Measurements from ENCODE around the gene PWP1.

PWP1 gene
- total RNA-seq = 29.3 to 74.3 (median 50.2) reads per million in 18 experiments

DNA sequence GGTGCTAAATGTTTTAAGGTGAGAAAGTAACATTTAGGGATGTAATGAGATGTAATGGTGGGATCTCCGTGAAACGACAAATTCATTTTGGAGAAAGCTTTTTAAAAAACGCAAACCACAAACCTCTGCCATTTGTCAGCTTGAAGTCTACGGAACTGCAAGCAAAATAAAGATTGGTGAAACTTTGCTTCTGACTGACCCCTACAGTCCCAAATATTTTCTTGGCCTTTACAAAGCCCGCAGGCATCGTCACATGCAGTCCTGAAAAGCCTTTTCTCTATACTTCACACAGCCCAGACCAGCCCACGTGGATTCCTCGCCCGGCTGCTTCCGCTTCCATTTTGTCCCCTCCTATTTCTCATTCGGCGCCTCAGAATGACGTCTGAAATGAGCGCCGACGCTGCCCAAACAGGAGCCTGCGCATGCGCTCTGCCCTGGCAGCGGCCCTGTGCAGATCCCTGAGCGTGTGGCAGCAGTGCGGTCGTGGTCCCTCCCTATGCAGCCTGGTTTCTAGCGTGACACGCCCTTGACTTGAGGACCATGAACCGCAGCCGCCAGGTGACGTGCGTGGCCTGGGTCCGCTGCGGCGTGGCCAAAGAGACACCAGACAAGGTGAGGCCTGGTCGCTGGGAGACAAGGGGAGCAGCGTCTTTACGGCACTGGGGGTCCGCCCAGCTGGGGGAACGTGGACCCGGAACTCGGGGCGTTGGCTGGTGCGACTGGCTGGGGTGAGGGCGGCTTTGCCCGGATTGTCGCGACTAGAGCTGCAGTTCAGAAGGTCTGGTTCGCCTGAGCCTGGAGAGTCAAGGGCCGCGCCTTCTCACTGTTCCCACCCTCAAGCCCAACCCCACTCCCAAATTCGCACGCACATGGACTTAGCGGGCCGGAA, at the start of gene PWP1:
Gene PWP1, plus strand, starts transcription at position 440 of the 889 bp plus-strand sequence. Its CDS starts 101 bp downstream, at position 541.
- peak; percentile 98 for DNase-seq

DNA sequence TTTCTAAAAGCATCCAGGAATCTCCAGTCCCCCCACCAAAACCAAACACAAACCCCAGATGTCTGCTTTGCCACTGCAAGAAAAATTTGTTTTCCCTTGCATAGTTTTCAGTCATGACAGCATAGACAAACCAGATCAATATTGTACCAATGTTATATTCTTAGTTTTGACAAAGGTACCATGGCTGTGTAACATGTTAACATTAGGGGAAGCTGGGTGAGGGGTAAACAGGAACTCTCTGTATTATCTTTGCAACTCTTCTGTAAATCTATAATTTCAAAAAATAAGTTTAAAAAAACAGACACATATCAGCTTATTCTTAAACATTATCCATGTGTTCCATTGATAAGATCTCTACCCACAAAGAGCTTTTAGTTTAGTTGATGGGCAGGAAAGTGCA, 44.4 kb upstream of the PWP1 start:
- DNase-seq = no peak

DNA sequence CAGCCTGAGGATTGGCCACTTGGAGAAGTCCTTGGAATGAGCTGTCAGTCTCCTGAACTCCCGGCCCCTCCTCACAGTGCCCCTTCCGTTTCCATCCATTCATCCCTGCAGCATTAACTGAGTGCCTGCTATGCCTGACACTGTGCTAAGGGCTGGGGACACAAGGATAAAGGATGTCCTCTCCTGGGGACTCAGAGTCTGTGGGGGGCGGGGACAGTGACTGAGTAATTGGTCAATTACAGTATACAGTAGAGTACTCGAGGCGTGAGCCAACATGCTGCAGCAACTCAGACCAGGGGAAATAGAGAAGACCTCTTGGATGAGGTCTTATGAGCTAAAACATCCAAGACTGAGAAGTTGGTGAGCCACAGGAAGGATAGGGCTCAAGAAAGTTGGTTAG, 43.4 kb upstream of the PWP1 start:
- DNase-seq = no peak

DNA sequence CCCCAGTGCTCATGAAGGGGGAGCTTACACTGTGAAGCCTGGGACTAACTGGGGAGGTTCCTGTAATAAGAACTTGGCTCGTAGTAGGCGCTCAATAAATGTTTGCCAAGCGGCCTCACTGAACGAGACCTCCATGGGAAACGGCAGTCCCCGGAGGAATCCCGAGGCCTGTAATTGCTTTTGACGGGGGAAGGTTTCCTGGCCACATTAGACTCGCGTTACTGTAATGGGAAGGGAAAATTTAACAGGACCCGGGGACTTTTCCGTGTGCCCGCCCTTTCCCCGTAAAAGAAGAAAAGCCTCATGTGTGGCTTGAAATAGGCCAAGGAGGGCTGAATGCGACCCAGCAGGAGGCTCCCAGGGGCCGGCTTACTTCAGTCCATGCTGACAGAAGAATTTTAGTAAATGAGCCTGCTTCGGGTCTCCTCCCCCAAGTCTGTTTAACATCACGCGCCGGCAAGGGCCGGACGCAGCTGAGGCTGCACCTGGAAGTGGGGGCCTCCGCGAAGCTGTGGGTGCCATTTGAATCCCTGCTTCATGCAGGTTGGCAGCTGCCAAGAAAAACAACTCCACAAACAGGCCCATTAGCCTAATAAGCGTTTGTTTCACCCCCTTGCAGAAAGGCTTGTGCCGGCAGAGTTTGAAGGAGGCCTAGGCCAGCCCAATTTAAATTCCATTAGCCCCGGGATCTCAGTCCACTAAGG, 39.8 kb upstream of the PWP1 start:
- DNase-seq = no peak

DNA sequence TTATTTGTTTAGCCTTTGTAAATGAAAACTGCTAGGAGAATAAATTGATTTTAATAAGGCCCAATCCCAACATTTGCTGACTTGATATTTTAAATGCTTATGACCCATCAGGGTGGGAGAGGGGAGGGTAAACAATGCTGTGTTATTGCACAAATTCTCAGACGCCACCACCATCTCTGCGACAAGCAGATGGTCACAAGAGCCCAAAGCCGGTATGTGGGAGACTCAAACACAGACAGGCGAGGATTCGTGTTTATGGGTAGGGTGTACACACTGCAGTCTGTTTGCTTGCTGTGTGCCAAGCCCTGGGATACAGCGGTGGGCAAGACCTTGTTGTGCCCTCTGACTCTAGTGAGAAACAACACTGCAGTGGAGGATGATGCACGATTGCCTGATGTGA, 39.2 kb upstream of the PWP1 start:
- no peak for DNase-seq

DNA sequence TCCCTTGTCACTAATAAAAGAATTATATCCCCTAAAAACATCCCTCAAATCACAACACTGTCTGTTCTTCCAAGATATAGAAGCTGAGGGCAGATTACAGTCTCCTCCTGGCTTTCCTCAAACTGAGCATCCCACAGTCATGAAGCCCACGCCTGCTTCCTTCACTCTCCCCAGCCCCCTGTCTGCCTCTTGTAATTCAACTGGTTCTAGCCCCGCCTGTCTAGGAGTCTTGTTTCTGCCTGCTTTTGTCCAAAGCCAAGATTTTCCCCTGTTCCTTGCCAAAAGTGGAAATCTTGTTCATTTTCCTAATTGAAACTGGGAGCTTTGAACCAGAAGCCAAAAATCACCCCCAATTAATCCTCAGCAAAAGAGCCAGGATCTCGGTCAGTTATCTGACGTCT, 35.9 kb upstream of the PWP1 start:
- no peak for DNase-seq

DNA sequence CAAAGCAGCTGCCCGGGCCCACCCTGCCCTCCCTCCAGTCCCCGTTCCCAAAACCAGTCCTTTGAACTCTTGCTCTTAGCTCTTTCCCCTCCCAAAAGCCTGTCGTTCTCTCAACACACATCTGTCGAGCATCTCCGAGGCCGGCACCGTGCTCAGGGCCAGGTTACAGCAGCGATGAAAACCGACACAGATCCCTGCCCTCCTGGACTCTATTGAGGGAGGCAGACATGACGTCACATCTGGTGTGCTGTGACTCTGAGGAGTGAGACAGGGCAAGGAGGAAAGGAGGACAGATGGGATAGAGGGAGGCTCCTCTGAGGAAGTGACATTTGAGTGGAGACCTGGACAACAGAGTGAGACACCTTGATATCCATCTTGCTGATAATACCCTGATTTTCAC, 34.6 kb upstream of the PWP1 start:
- no peak for DNase-seq

DNA sequence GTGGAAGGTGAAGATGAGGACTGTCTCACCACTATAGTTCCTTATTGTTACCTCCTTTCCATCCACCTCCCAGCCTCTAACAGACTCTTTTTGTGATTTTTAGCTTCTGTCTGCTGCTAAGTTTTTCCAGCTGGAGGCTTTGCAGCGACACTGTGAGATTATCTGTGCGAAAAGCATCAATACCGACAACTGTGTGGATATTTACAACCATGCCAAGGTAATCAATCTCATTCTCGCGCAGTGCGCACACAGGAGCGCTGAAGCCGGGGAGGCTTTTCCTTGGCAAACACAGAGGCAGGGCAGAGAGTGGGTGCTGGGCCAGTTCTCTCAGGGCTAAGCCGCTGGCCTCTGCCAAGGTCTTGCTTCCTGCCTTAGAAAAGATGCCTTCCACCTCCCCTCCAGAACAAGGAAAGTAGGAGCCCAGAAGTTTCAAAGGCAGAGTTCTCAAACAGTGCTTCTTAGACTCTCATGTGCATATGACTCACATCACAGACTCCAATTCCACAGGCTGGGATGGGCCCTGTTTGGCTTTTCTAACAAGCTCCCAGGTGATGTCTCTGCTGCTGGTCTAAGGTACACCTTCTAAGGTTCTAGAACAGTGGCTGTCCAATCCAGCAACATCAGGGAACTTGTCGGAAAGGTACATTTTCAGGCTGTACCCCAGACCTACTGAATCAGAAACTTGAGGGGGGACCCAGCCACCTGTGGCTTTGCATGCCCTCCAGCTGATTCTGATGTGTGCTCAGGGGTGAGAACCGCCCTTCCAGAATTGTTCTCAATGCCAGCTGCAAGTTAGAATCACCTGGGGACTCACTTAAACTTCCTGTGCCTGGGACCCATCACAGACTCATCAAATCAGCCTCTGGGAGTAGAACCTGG, 33.8 kb upstream of the PWP1 start:
- no peak for DNase-seq

DNA sequence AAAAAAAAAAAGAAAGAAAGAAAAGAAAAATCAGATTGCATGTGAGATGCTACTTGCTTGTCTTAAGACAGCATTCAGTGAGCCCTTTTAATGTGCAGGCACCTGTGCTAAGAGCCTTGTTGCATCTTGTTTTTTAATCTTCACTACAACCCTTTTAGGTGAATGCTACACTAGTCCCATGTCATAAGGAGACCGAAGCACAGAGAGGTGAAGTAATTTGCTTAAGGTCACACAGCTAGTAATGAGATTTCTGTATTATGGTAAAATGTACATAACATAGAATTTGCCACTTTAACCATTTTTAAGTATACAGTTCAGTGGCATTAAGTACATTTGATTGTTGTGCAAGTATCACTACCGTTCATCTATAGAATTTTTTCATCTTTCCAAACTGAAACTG, 32.1 kb upstream of the PWP1 start:
- no peak for DNase-seq

DNA sequence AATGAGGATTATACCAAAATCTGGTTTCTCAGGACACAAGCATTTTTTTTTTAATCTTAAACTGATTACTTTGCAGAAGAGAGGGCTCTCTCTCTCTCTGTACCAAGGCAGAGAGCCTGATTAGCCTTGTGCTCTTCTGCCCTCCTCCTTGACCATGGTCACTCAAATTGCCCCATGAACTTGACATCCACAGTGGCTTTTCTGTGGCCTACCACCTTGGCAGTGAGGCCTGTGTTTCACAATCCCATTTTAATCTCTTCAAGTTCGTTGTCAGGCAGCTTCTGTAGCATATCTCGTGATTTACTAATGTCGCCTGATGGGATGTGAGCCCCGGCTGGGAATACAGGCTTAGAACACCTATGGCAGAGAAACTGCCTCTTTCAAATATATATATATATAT, 30.7 kb upstream of the PWP1 start:
- no peak for DNase-seq

DNA sequence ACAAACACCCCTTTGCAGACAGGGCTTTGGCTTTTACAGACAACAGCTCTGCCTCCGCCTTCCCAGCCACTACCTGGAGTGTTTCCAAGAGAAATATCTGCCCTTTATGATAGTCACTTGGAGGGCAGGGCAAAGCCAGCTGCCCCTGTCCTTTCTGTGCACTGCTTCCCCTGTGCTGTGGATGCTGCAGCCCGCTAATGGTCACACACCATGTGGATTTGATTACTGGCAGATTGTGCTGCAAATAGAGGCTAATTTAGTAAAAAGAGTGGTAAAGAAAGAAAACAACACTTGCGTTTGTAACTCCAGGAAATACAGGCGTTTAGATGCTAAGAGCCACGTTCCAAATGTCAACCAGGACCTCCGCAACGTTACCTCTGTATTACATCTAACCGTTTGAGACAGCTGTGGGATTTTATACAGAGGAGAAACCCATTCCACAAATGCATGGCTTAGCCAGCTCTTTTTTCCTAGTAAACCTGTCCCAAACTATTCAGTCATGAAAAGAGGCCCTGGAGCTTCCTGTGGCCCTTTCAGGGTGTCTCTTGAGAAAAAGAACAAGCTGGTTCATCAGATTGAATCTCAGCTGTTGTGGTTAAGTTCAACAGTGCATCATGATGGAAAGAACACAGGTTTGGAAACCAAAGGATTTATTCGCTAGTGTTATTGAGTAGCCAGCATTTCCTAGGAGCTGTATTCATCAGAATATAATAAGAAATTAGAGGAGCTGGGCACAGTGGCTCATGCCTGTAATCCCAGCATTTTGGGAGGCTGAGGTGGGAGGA, 30.1 kb upstream of the PWP1 start:
- no peak for DNase-seq

DNA sequence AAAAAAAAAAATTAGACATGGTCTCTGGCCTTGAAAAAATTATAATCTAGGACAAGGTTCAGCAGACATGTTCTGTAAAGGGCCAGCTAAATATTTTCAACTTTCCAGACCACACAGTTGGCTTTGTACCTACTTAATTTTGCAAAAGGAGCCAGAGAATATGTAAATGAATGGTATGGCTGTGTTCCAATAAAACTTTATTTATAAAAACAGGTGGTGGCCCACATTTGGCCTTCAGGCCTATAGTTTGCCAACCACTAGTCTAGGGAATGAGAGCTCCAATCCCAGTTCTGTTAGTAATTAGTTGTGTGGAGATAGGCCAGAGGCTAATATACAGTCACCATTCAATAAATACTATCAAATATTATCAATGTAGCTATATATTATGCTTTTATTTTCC, 29.3 kb upstream of the PWP1 start:
- no peak for DNase-seq

DNA sequence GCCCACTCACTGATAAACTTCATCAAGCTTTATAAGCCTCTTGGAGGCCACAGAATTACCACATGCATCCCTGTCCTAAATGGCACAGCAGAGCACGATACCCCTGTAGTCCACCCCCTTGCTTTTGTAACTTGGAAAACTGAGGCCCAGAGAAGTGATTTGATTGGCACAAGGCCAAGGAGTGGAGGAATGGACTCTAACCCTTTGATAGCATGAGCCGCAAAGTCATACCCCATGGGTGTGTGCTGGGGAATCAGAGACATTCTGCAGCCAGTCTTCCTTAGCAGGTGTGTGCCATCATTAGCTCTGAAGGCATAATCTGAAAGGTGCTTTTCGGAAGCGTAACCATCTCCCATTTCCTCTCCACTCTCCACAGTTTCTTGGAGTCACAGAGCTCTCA, 28.5 kb upstream of the PWP1 start:
- DNase-seq = no peak

DNA sequence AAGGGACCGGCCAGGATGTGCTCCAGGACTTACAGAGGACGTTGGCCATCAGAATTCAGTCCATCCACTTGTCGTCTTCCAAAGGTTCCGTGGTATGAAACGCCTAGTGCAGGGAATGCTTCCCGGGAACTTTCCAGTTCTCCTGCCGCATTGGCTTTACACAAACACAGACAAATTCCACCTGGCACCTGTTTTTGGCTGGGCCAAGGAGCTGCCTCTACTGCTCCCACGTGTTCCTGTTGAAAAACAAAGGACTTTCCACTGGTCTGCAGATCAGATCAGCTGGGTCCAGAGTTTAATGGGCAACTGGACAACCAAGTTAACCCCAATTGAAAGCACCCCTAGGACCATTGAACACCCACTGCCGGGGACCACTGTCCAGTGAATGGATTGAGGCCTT, 28.0 kb upstream of the PWP1 start:
- DNase-seq = no peak

DNA sequence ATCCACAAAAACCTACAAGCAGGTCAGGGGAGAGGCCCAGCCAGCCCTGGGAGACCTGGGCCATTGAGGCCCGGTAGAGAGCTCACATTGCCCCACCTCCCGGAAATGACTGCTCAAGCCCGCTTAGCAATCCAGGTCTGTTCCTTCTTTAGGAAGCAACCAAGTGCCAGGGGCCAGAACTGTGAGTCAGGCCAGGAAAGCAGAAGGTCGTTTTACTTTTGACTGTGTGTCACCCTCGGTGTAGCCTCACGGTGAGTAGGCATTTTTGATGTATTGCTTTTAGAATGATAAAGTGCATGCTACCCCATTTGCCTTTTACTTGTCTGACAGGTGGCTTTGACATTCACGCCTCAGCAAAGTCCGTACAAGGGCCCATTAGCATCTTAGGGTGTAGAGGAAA, 25.4 kb upstream of the PWP1 start:
- peak; percentile 58 to 80 for DNase-seq

DNA sequence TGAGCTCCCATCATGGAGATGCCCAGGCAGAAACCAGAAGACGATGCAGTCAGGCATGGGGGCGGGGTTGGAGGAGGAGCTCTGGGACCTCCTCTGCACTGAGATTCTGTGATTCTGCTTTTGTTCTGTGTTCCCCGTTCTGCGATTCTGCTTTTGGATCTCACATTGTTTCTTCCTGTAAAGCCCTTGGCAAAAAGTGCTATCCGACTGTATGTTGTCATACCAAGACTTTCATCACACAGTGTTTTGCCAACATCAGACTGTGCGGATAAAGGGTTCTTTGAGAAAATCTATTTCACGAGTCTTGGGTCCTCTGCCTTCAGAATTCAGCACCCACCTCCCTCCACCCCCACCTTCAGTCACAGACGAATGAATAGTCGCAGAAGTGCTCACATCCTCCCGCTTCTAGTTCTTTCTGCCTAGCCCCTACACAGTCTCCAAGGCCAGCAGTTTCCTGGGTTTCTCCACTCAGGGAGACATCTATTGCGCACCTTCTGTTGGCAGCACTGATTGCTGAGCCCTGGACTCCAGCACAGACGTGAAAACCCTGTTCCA, 24.7 kb upstream of the PWP1 start:
- DNase-seq = peak; percentile 63 to 73

DNA sequence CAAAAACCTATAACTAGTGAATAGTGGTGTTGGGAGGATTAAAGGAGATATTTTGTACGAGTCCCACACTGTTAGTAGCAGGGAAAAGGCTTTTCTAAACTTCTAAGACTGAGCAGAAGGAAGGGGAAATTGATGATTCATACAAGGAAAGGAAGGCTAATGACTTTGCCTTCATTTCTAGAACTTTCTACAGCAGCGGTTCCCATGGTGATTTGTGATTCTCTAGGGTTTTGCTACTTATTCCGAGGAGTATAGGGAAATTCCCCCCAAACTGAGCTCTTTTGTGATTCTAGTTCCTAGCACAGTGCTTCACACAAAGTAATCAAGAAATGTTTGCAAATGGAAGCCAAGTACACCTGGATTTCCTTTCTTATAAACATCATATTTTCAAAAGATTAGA, 23.8 kb upstream of the PWP1 start:
- DNase-seq = peak in 1 of 2 donors; percentile 26

DNA sequence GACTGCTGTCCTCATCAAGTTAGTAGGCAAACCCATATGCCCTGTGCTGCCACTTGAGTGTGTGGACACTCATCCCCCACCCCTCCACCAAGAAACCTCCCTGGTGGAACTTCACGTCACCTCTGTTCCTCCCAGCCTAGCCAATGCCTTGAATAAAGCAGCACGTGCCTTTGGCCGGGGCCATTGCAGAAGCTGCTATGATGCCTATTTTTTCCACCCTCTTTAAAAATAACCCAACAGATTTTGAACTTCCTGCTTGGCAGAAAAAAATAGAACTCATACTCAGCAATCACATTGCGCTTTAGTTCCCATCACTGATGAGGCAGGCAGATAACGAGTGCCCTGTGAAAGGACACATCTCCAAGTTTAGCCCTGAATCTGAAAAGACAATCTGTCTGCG, 23.1 kb upstream of the PWP1 start:
- peak; percentile 62 to 79 for DNase-seq

DNA sequence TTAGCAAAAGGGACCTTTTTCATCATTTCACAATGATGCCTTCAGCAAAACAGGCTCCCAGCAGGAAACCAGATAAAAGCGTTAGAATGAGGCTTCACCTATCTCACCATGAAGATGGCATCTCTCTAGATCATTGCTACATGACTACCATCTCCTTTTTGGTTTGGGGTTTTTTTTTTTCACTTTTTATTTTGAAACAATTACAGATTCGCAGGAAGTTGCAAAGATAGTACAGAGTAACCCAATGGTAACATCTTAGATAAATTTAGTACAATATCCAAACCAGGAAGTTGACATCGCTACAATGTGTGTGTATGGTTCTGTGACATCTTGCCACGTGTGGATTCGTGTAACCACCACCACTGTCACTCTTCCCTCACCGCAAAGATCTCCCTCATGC, 22.3 kb upstream of the PWP1 start:
- peak; percentile 3 to 17 for DNase-seq

DNA sequence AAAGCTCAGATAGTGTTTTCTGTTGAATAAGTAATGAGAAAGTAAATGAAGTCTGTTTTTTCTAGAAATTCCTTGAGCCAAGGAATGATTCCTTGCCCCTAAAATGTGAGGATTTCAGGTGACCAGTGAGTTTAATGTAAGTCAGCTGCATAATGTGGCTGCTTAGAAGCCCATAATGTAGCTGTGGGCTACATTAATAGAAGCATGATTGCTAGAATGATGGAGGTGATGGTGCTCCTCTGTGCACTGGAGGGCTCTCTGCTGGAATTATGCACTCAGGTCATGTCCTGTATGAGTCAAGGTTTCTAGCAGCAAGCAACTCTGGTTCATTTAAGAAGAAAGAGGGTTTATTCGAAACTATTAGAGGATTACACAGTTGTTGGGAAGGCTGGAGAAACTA, 19.6 kb upstream of the PWP1 start:
- no peak for DNase-seq

DNA sequence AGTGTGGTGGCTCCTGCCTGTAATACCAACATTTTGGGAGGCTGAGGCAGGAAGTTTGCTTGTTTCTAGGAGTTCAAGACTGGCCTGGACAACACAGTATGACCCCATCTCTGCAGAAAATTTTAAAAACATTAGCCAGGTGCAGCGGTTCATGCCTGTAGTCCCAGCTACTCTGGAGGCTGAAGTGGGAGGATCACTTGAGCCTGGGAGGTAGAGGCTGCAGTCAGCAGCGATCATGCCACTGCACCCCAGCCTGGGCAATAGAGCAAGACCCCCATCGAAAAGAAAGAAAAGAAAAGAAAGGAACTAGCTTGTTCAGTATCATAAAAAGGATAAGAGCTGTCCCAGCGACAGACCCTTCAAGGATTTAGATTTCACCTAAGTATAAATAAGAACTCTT, 18.1 kb upstream of the PWP1 start:
- DNase-seq = no peak
